Body of pancreas (tissue), 4 donors: Measurements from ENCODE around the gene CSRNP2.

Experiments used
- POLR2A ChIP-seq, 3 donors: fragments of 450-650 bp; IDR thresholded peaks; one replicate each; pipeline ENCODE4 v1.6.1; 2016; ENCODE audit warnings: antibody characterized with exemption in 3 of 3, mild to moderate bottlenecking in 2 of 3
- TF ChIP-seq, protein P1 (sequence below), 7 experiments: fragments of 450-650 bp in 4 of 7; fragments of 200-600 bp in 3 of 7; sonication (generic) in 3 of 7; IDR thresholded peaks; one replicate each; pipeline ENCODE4 v1.5.1; 2016 to 2019; ENCODE audit warnings: antibody characterized with exemption in 7 of 7

DNA sequence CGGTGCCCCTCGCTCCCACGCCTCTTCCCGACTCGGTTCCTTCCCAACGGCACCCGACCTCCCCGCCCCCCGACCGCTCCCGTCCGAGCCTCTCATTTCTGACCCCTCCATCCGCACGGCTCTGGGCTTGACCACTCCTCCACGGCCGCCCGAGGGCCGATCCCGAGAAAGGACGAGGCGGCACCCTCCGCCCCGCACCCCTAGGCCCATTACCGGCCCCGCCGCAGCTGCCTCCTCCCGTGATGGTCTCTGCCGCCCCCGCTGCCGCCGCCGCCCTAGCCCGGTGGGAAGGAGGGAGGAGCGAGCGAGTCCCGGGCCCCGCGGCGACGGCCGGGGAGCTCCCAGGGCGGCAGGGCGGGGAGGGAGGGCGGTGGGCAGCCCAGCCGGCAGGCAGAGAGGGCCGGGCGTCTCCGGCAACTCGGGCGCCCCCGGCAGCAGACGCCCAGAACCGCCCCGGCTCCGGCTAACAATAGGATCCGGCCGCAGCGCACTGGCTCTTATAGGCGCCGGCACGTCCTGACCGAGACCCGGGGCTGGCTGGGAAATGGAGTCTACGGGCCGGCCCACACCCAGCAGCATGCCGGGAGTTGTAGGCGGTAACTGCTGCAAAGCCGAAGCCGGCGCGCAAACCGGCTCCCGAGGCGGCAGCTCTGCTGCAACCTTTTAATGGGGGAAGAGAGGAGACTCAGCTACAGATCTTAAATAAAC, at the start of gene CSRNP2:
- TF ChIP-seq, protein P1, sequence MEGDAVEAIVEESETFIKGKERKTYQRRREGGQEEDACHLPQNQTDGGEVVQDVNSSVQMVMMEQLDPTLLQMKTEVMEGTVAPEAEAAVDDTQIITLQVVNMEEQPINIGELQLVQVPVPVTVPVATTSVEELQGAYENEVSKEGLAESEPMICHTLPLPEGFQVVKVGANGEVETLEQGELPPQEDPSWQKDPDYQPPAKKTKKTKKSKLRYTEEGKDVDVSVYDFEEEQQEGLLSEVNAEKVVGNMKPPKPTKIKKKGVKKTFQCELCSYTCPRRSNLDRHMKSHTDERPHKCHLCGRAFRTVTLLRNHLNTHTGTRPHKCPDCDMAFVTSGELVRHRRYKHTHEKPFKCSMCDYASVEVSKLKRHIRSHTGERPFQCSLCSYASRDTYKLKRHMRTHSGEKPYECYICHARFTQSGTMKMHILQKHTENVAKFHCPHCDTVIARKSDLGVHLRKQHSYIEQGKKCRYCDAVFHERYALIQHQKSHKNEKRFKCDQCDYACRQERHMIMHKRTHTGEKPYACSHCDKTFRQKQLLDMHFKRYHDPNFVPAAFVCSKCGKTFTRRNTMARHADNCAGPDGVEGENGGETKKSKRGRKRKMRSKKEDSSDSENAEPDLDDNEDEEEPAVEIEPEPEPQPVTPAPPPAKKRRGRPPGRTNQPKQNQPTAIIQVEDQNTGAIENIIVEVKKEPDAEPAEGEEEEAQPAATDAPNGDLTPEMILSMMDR (IDR thresholded peaks at IDR 0.05), result peak in 1 of 7 experiments; percentile 34
- peak; percentile 99 for TF ChIP-seq POLR2A (IDR thresholded peaks at IDR 0.05)
